ENCODE data around the gene MTM1. TPM values are rescaled to one million over a fixed set of nuclear protein-coding genes. Genes with fewer than 3 reads are reported as not detected.

The MTM1 gene
- total RNA-seq, 1 experiment from 2014 or later = 8.3 TPM

GRCh38 chrX:150700107-150700506 is 131.7 kb downstream of the MTM1 start:
- DNase-seq (ENCODE audit: extremely low read depth, low read depth) = no peak

- DNase-seq (ENCODE audit: extremely low read depth, low read depth) = no peak
These were observed 133.0 kb downstream of the MTM1 start for GRCh38 chrX:150701377-150701776.

- no peak for DNase-seq (ENCODE audit: extremely low read depth, low read depth)
These were observed 134.7 kb downstream of the MTM1 start for GRCh38 chrX:150702966-150703694.

- DNase-seq (ENCODE audit: extremely low read depth, low read depth) = no peak
These were observed 135.2 kb downstream of the MTM1 start for GRCh38 chrX:150703695-150703974.

GRCh38 chrX:150704030-150704613 is 135.7 kb downstream of the MTM1 start:
- DNase-seq (ENCODE audit: extremely low read depth, low read depth) = no peak

GRCh38 chrX:150712619-150713018 is 144.2 kb downstream of the MTM1 start:
- DNase-seq (ENCODE audit: extremely low read depth, low read depth) = no peak

GRCh38 chrX:150715184-150715583 is 146.8 kb downstream of the MTM1 start:
- no peak for DNase-seq (ENCODE audit: extremely low read depth, low read depth)

- DNase-seq (ENCODE audit: extremely low read depth, low read depth) = no peak
These were observed 151.2 kb downstream of the MTM1 start for GRCh38 chrX:150719621-150720020.

Other genes starting within 250 kb of the MTM1 start
- 0.72 and 0.74 TPM in 2 replicates for gene MAMLD1, start 205.3 kb upstream of the MTM1 start, total RNA-seq (2014; rRNA removed; shearing (Covaris generic))
- 19.8 and 19.9 TPM in 2 replicates for gene MTMR1, start 124.8 kb downstream of the MTM1 start, total RNA-seq (2014; rRNA removed; shearing (Covaris generic))

Measured in NCI-H460 (cell line).